ENCODE measurements around the gene HOXA9. TPM values are rescaled to one million over a fixed set of nuclear protein-coding genes. Genes with fewer than 3 reads are reported as not detected.

Gene HOXA9
- total RNA-seq, 4 donors from 2014 or later: 19.5 to 130 (median 50.6) TPM

Small RNAs within 50 kb of the gene (small RNA-seq; reads per million reads assigned to genes)
- gene AC004080.5: 0 reads per million in 4 donors
- 0 reads per million in 4 donors for gene RF02140
- gene RF02141: 0 reads per million in 4 donors

Other genes starting within 250 kb of the HOXA9 start
- 1 to 10 TPM; 1.4 to 3.2 (median 1.8) TPM for gene HOXA1, start 69.5 kb downstream of the HOXA9 start, total RNA-seq
- gene HOXA2, start 62.9 kb downstream of the HOXA9 start, total RNA-seq: 10 to 100 TPM in 1 of 4 donors, 1 to 10 TPM in 3; 2.7 to 16.1 (median 5.2) TPM
- gene HOXA4, start 34.8 kb downstream of the HOXA9 start, total RNA-seq: 10 to 100 TPM in 2 of 4 donors, 1 to 10 TPM in 2; 3.5 to 42.4 (median 10.6) TPM
- gene HOXA5, start 21.9 kb downstream of the HOXA9 start, total RNA-seq: 10 to 100 TPM; 18.3 to 89.8 (median 31.6) TPM
- gene HOXA6, start 17.8 kb downstream of the HOXA9 start, total RNA-seq: 10 to 100 TPM; 12.9 to 27.8 (median 17.3) TPM
- gene HOXA3, start 13.0 kb downstream of the HOXA9 start, total RNA-seq: 10 to 100 TPM; 14.1 to 27.3 (median 15.7) TPM
- 10 to 100 TPM in 3 of 4 donors, 1 to 10 TPM in 1; 7.0 to 22.9 (median 12.8) TPM for gene HOXA7, start 8.9 kb downstream of the HOXA9 start, total RNA-seq
- 10 to 100 TPM; 19.8 to 68.9 (median 36.4) TPM for gene HOXA10, start 8.8 kb upstream of the HOXA9 start, total RNA-seq
- 10 to 100 TPM in 1 of 4 donors, 1 to 10 TPM in 3; 4.5 to 21.3 (median 7.7) TPM for gene HOXA11, start 19.7 kb upstream of the HOXA9 start, total RNA-seq
- 10 to 100 TPM; 22.5 to 69.9 (median 38.7) TPM for gene HOXA13, start 34.6 kb upstream of the HOXA9 start, total RNA-seq
- 10 to 100 TPM in 1 of 4 donors, 1 to 10 TPM in 2, not detected in 1; 1.4 to 17.2 (median 3.4) TPM for gene EVX1, start 77.3 kb upstream of the HOXA9 start, total RNA-seq

Measured in transverse colon (tissue), 4 donors.